Measurements from ENCODE around the gene CACNA1E. TPM values are rescaled to one million over a fixed set of nuclear protein-coding genes. Genes with fewer than 3 reads are reported as not detected.

CACNA1E gene
- total and polyA plus RNA-seq, 2 of the 4 experiments (the other 2 are of a cell fraction), result not detected

GRCh38 chr1:181675091-181675917 is 192.0 kb downstream of the CACNA1E start:
- no TSS peak for BruUV-seq (replicated peaks)
- no peaks in the 10 kb centered on the region for H3K79me1 ChIP-seq (ENCODE audit: low read depth in 1 of 2, low read length in 2 of 2)
- H4K8ac ChIP-seq (ENCODE audit: low read depth in 2 of 2, low read length in 2 of 2), result no peak overlapping the region
- no peak overlapping the region for H2BK20ac ChIP-seq (ENCODE audit: low read depth, low read length)
- no peak overlapping the region for H3K18ac ChIP-seq (ENCODE audit: low read depth, low read length)
- no peak overlapping the region for H3K14ac ChIP-seq (replicated peaks; ENCODE audit: low read depth, low read length)
- ATAC-seq (ENCODE audit: low read depth) (no peak), DNase-seq (no peak)
- H3K36me3 ChIP-seq (ENCODE audit: control insufficient read depth, insufficient read depth, low read length), result no peaks in the 10 kb centered on the region
- H4K20me1 ChIP-seq (ENCODE audit: insufficient read depth, low read length), result no peaks in the 10 kb centered on the region
- peaks cover 8% of the 10 kb centered on the region for H3K9me3 ChIP-seq (ENCODE audit: control insufficient read depth, insufficient read depth, low read length)
- in situ Hi-C loops (cut with MboI; ENCODE audit: low sequenced_read_pairs), result loop anchor here (10.0 kb wide), 1 partner anchor 201 kb away; no protein-coding TSS in a partner anchor
- dilution Hi-C loops (cut with HindIII; ENCODE audit: low sequenced_read_pairs, unreplicated experiment), result no loop called here
- ChIA-PET CTCF (no interaction called here), POLR2A (ENCODE audit: unreplicated experiment) (no interaction called here)
- H4K5ac ChIP-seq (ENCODE audit: low read depth, low read length), result no peak overlapping the region
- H3K9me1 ChIP-seq (ENCODE audit: insufficient read depth, low read length), result no peaks in the 10 kb centered on the region
- H2AK5ac ChIP-seq (ENCODE audit: low read depth, low read length), result no peak overlapping the region
- no peaks in the 10 kb centered on the region for H3K27me3 ChIP-seq (ENCODE audit: control insufficient read depth, insufficient read depth, low read length)
- H3K23ac ChIP-seq (ENCODE audit: low read depth, low read length), result no peak overlapping the region
- H2AFZ ChIP-seq (replicated peaks; ENCODE audit: low read length, poor library complexity), result no peak overlapping the region
- TF ChIP-seq CTCF (conservative IDR thresholded peaks at IDR 0.05; ENCODE audit: low read depth, low read length) (no peak), RFX5 (IDR thresholded peaks at IDR 0.05; ENCODE audit: low read depth, low read length) (no peak), MXI1 (IDR thresholded peaks at IDR 0.05; ENCODE audit: borderline replicate concordance, low read depth, low read length) (no peak), BHLHE40 (IDR thresholded peaks at IDR 0.05; ENCODE audit: low read depth, low read length) (no peak), NFE2L2 (IDR thresholded peaks at IDR 0.05; ENCODE audit: low read depth, low read length) (no peak), RCOR1 (IDR thresholded peaks at IDR 0.05; ENCODE audit: insufficient replicate concordance, low read length) (no peak), SMC3 (IDR thresholded peaks at IDR 0.05; ENCODE audit: low read depth, low read length) (no peak), POLR2A (IDR thresholded peaks at IDR 0.05; ENCODE audit: low read depth, low read length) (no peak), MAZ (IDR thresholded peaks at IDR 0.05; ENCODE audit: borderline replicate concordance, low read depth, low read length) (no peak), CHD1 (IDR thresholded peaks at IDR 0.05; ENCODE audit: low read depth, low read length) (no peak)
- no peak overlapping the region for H3K4me3 ChIP-seq (ENCODE audit: insufficient read depth, low read depth, low read length)
- H3K27ac ChIP-seq (ENCODE audit: insufficient read depth, low read length), result no peak overlapping the region
- no peak overlapping the region for H2BK15ac ChIP-seq (ENCODE audit: low read depth, low read length)
- intact Hi-C loops (cut with micrococcal nuclease), result no loop called here
- H4K91ac ChIP-seq (ENCODE audit: insufficient read depth, low read depth, low read length), result no peak overlapping the region
- H2AK9ac ChIP-seq (replicated peaks; ENCODE audit: low read depth, low read length, poor library complexity), result no peak overlapping the region
- H3K4me2 ChIP-seq (ENCODE audit: low read depth, low read length), result no peak overlapping the region
- no peak overlapping the region for H3K9ac ChIP-seq (ENCODE audit: low read depth, low read length)
- H3K4me1 ChIP-seq (ENCODE audit: control insufficient read depth, insufficient read depth, low read length), result no peaks in the 10 kb centered on the region
- H3K56ac ChIP-seq (ENCODE audit: extremely low read depth, insufficient read depth, low read length), result no peak overlapping the region
- H3K4ac ChIP-seq (ENCODE audit: low read depth, low read length), result no peak overlapping the region
- WGBS, 2 experiments (ENCODE audit: extremely low coverage in 2 of 2, insufficient read length in 1 of 2), result 68% methylated on average over 3 of the region's 10 CpGs; no CpG with 5 or more reads in 1 of the 2 experiments
- no peak overlapping the region for H2BK5ac ChIP-seq (ENCODE audit: low read depth, low read length, poor library complexity, severe bottlenecking)
- H2BK120ac ChIP-seq (ENCODE audit: low read depth, low read length), result no peak overlapping the region

Measured in IMR-90 (cell line).